ENCODE results near the gene CBFA2T3.

The CBFA2T3 gene

GRCh38 chr16:88991813-88992350, 14.9 kb upstream of the CBFA2T3 start:
- Histone ChIP-seq H3K27me3 (ENCODE audit: insufficient read depth, low read length) (no peaks in the 10 kb centered on the region), H3K27ac (ENCODE audit: low read length) (no peak overlapping the region), H3K9me3 (ENCODE audit: insufficient read depth, low read depth, low read length) (no peaks in the 10 kb centered on the region), H3K36me3 (ENCODE audit: insufficient read depth, low read depth, low read length) (no peaks in the 10 kb centered on the region), H3K4me1 (ENCODE audit: insufficient read depth, low read length) (no peaks in the 10 kb centered on the region), H3K9ac (ENCODE audit: low read depth, low read length) (no peak overlapping the region), H3K4me3 (ENCODE audit: low read length) (no peak overlapping the region)

GRCh38 chr16:88989852-88990547, 13.0 kb upstream of the CBFA2T3 start:
- no peaks in the 10 kb centered on the region for H3K27me3 ChIP-seq (ENCODE audit: insufficient read depth, low read length)
- H3K27ac ChIP-seq (ENCODE audit: low read length), result no peak overlapping the region

GRCh38 chr16:88988980-88989811, 12.2 kb upstream of the CBFA2T3 start:
- Histone ChIP-seq H3K27ac (ENCODE audit: low read length) (no peak overlapping the region), H3K9ac (ENCODE audit: low read depth, low read length) (no peak overlapping the region), H3K27me3 (ENCODE audit: insufficient read depth, low read length) (no peaks in the 10 kb centered on the region), H3K4me3 (ENCODE audit: low read length) (no peak overlapping the region), H3K9me3 (ENCODE audit: insufficient read depth, low read depth, low read length) (no peaks in the 10 kb centered on the region), H3K4me1 (ENCODE audit: insufficient read depth, low read length) (no peaks in the 10 kb centered on the region), H3K36me3 (ENCODE audit: insufficient read depth, low read depth, low read length) (no peaks in the 10 kb centered on the region)

More at GRCh38 chr16:88989852-88990547, 13.0 kb upstream of the CBFA2T3 start:
- Histone ChIP-seq H3K4me3 (ENCODE audit: low read length) (no peak overlapping the region), H3K9me3 (ENCODE audit: insufficient read depth, low read depth, low read length) (no peaks in the 10 kb centered on the region), H3K9ac (ENCODE audit: low read depth, low read length) (no peak overlapping the region), H3K4me1 (ENCODE audit: insufficient read depth, low read length) (no peaks in the 10 kb centered on the region), H3K36me3 (ENCODE audit: insufficient read depth, low read depth, low read length) (no peaks in the 10 kb centered on the region)

- H3K4me3 ChIP-seq (ENCODE audit: low read length), result no peak overlapping the region
- H3K27me3 ChIP-seq (ENCODE audit: insufficient read depth, low read length), result no peaks in the 10 kb centered on the region
- H3K9me3 ChIP-seq (ENCODE audit: insufficient read depth, low read depth, low read length), result no peaks in the 10 kb centered on the region
- no peaks in the 10 kb centered on the region for H3K36me3 ChIP-seq (ENCODE audit: insufficient read depth, low read depth, low read length)
- H3K9ac ChIP-seq (ENCODE audit: low read depth, low read length), result no peak overlapping the region
- no peak overlapping the region for H3K27ac ChIP-seq (ENCODE audit: low read length)
- no peaks in the 10 kb centered on the region for H3K4me1 ChIP-seq (ENCODE audit: insufficient read depth, low read length)
Observed at GRCh38 chr16:88985521-88985920, 8.5 kb upstream of the CBFA2T3 start.

GRCh38 chr16:88983771-88984687, 7.0 kb upstream of the CBFA2T3 start:
- Histone ChIP-seq H3K36me3 (ENCODE audit: insufficient read depth, low read depth, low read length) (no peaks in the 10 kb centered on the region), H3K27ac (ENCODE audit: low read length) (no peak overlapping the region), H3K9ac (ENCODE audit: low read depth, low read length) (no peak overlapping the region), H3K9me3 (ENCODE audit: insufficient read depth, low read depth, low read length) (no peaks in the 10 kb centered on the region), H3K4me3 (ENCODE audit: low read length) (no peak overlapping the region), H3K4me1 (ENCODE audit: insufficient read depth, low read length) (no peaks in the 10 kb centered on the region), H3K27me3 (ENCODE audit: insufficient read depth, low read length) (no peaks in the 10 kb centered on the region)

GRCh38 chr16:88983165-88983564, 6.2 kb upstream of the CBFA2T3 start:
- H3K27ac ChIP-seq (ENCODE audit: low read length), result no peak overlapping the region
- no peaks in the 10 kb centered on the region for H3K4me1 ChIP-seq (ENCODE audit: insufficient read depth, low read length)
- H3K36me3 ChIP-seq (ENCODE audit: insufficient read depth, low read depth, low read length), result no peaks in the 10 kb centered on the region
- no peak overlapping the region for H3K9ac ChIP-seq (ENCODE audit: low read depth, low read length)
- no peaks in the 10 kb centered on the region for H3K27me3 ChIP-seq (ENCODE audit: insufficient read depth, low read length)
- no peaks in the 10 kb centered on the region for H3K9me3 ChIP-seq (ENCODE audit: insufficient read depth, low read depth, low read length)
- H3K4me3 ChIP-seq (ENCODE audit: low read length), result no peak overlapping the region

GRCh38 chr16:88982286-88983084, 5.5 kb upstream of the CBFA2T3 start:
- Histone ChIP-seq H3K4me1 (ENCODE audit: insufficient read depth, low read length) (no peaks in the 10 kb centered on the region), H3K27me3 (ENCODE audit: insufficient read depth, low read length) (no peaks in the 10 kb centered on the region), H3K36me3 (ENCODE audit: insufficient read depth, low read depth, low read length) (no peaks in the 10 kb centered on the region), H3K4me3 (ENCODE audit: low read length) (no peak overlapping the region), H3K27ac (ENCODE audit: low read length) (no peak overlapping the region), H3K9ac (ENCODE audit: low read depth, low read length) (no peak overlapping the region), H3K9me3 (ENCODE audit: insufficient read depth, low read depth, low read length) (no peaks in the 10 kb centered on the region)

- no peak overlapping the region for H3K9ac ChIP-seq (ENCODE audit: low read depth, low read length)
- H3K4me1 ChIP-seq (ENCODE audit: insufficient read depth, low read length), result no peaks in the 10 kb centered on the region
- H3K9me3 ChIP-seq (ENCODE audit: insufficient read depth, low read depth, low read length), result no peaks in the 10 kb centered on the region
- H3K27me3 ChIP-seq (ENCODE audit: insufficient read depth, low read length), result no peaks in the 10 kb centered on the region
- H3K36me3 ChIP-seq (ENCODE audit: insufficient read depth, low read depth, low read length), result no peaks in the 10 kb centered on the region
- no peak overlapping the region for H3K27ac ChIP-seq (ENCODE audit: low read length)
- no peak overlapping the region for H3K4me3 ChIP-seq (ENCODE audit: low read length)
Observed at GRCh38 chr16:88979353-88980015, 2.5 kb upstream of the CBFA2T3 start.

- Histone ChIP-seq H3K27ac (ENCODE audit: low read length) (no peak overlapping the region), H3K9ac (ENCODE audit: low read depth, low read length) (no peak overlapping the region), H3K27me3 (ENCODE audit: insufficient read depth, low read length) (no peaks in the 10 kb centered on the region), H3K36me3 (ENCODE audit: insufficient read depth, low read depth, low read length) (no peaks in the 10 kb centered on the region), H3K4me3 (ENCODE audit: low read length) (no peak overlapping the region), H3K9me3 (ENCODE audit: insufficient read depth, low read depth, low read length) (no peaks in the 10 kb centered on the region), H3K4me1 (ENCODE audit: insufficient read depth, low read length) (no peaks in the 10 kb centered on the region)
Observed at GRCh38 chr16:88978608-88979346, 1.8 kb upstream of the CBFA2T3 start.
